ENCODE data around the gene CSN1S1. TPM values are rescaled to one million over a fixed set of nuclear protein-coding genes. Genes with fewer than 3 reads are reported as not detected.
A peak's percentile ranks its signal among the peaks of the same experiment; 100 is the strongest.

The CSN1S1 gene
- total RNA-seq, 2 donors from 2014 or later, result 1.4 TPM; not detected in 1

- intact Hi-C loops (cut with DNase I), result no loop called here
- Histone ChIP-seq H3K9me3 (no peaks in the 10 kb centered on the region), H3K36me3 (no peaks in the 10 kb centered on the region), H3K27me3 (replicated peaks; ENCODE audit: insufficient read depth) (no peaks in the 10 kb centered on the region), H3K4me1 (replicated peaks) (no peaks in the 10 kb centered on the region), H3K4me3 (no peak overlapping the region), H3K27ac (no peak overlapping the region)
- 11% methylated on average over 2 of the region's 2 CpGs for WGBS
- TF ChIP-seq POLR2AphosphoS5 (IDR thresholded peaks at IDR 0.05) (peak; percentile 40), POLR2A (IDR thresholded peaks at IDR 0.05) (no peak)
- TF ChIP-seq, protein P1, sequence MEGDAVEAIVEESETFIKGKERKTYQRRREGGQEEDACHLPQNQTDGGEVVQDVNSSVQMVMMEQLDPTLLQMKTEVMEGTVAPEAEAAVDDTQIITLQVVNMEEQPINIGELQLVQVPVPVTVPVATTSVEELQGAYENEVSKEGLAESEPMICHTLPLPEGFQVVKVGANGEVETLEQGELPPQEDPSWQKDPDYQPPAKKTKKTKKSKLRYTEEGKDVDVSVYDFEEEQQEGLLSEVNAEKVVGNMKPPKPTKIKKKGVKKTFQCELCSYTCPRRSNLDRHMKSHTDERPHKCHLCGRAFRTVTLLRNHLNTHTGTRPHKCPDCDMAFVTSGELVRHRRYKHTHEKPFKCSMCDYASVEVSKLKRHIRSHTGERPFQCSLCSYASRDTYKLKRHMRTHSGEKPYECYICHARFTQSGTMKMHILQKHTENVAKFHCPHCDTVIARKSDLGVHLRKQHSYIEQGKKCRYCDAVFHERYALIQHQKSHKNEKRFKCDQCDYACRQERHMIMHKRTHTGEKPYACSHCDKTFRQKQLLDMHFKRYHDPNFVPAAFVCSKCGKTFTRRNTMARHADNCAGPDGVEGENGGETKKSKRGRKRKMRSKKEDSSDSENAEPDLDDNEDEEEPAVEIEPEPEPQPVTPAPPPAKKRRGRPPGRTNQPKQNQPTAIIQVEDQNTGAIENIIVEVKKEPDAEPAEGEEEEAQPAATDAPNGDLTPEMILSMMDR (IDR thresholded peaks at IDR 0.05), result no peak
- peak; percentile 51 for DNase-seq (ENCODE audit: low spot score)
Observed at GRCh38 chr4:69984030-69984443, 53.2 kb downstream of the CSN1S1 start.

GRCh38 chr4:69986663-69987062 lies 55.8 kb downstream of the CSN1S1 start:
- H3K4me3 ChIP-seq, result no peak overlapping the region
- intact Hi-C loops (cut with DNase I), result no loop called here
- WGBS, result 72% methylated on average over 1 of the region's 1 CpG
- H3K9me3 ChIP-seq, result no peaks in the 10 kb centered on the region
- TF ChIP-seq, protein P1 (IDR thresholded peaks at IDR 0.05), result no peak
- TF ChIP-seq POLR2A (IDR thresholded peaks at IDR 0.05) (no peak), POLR2AphosphoS5 (IDR thresholded peaks at IDR 0.05) (no peak)
- no peak for DNase-seq (ENCODE audit: low spot score)
- H3K27ac ChIP-seq, result no peak overlapping the region
- no peaks in the 10 kb centered on the region for H3K27me3 ChIP-seq (replicated peaks; ENCODE audit: insufficient read depth)
- no peaks in the 10 kb centered on the region for H3K36me3 ChIP-seq
- no peaks in the 10 kb centered on the region for H3K4me1 ChIP-seq (replicated peaks)

- TF ChIP-seq, protein P1 (IDR thresholded peaks at IDR 0.05), result no peak
- TF ChIP-seq POLR2AphosphoS5 (IDR thresholded peaks at IDR 0.05), result no peak
- TF ChIP-seq POLR2A (IDR thresholded peaks at IDR 0.05), result no peak
- Histone ChIP-seq H3K4me1 (replicated peaks) (no peaks in the 10 kb centered on the region), H3K36me3 (no peaks in the 10 kb centered on the region), H3K27ac (no peak overlapping the region), H3K9me3 (no peaks in the 10 kb centered on the region), H3K4me3 (no peak overlapping the region), H3K27me3 (replicated peaks; ENCODE audit: insufficient read depth) (no peaks in the 10 kb centered on the region)
- 91% methylated on average over 4 of the region's 4 CpGs for WGBS
- intact Hi-C loops (cut with DNase I), result no loop called here
- DNase-seq (ENCODE audit: low spot score), result no peak
Observed at GRCh38 chr4:69991016-69991415, 60.1 kb downstream of the CSN1S1 start.

DNA sequence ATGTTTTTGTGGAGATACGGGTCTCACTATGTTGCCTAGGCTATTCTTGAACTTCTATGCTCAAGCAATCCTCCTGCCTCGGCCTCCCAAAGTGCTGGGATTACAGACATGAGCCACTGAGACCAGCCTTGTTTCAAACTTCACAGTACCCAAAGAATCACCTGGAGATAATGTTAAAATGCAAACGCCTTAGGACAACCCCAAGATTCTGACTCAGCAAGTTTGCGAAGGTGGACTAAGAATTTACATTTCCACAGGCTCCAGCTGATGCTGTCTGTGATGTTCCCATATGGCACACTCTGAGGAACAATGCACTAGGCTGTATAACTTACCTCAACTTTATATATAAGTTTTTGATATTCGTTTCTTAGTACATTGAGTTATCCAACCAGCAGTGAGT lies 63.9 kb downstream of the CSN1S1 start:
- intact Hi-C loops (cut with DNase I), result no loop called here
- Histone ChIP-seq H3K36me3 (no peaks in the 10 kb centered on the region), H3K4me3 (no peak overlapping the region), H3K9me3 (no peaks in the 10 kb centered on the region), H3K27me3 (replicated peaks; ENCODE audit: insufficient read depth) (no peaks in the 10 kb centered on the region), H3K4me1 (replicated peaks) (no peaks in the 10 kb centered on the region), H3K27ac (no peak overlapping the region)
- 92% methylated on average over 5 of the region's 5 CpGs for WGBS
- DNase-seq (ENCODE audit: low spot score), result no peak
- TF ChIP-seq POLR2A (IDR thresholded peaks at IDR 0.05) (no peak), POLR2AphosphoS5 (IDR thresholded peaks at IDR 0.05) (no peak)
- TF ChIP-seq, protein P1 (IDR thresholded peaks at IDR 0.05), result no peak

GRCh38 chr4:69995526-69996016 lies 64.7 kb downstream of the CSN1S1 start, which contains the start of gene STATH:
STATH (plus strand) TSS chr4:69995966; CDS start chr4:69998438, 2,472 bp downstream.
- Histone ChIP-seq H3K9me3 (no peaks in the 10 kb centered on the region), H3K4me3 (no peak within 1 kb of the TSS), H3K27ac (no peak within 1 kb of the TSS), H3K36me3 (no peaks in the 10 kb centered on the region), H3K4me1 (replicated peaks) (no peaks in the 10 kb centered on the region), H3K27me3 (replicated peaks; ENCODE audit: insufficient read depth) (no peaks in the 10 kb centered on the region)
- intact Hi-C loops (cut with DNase I), result no loop called here
- no peak for DNase-seq (ENCODE audit: low spot score)
- WGBS, result 79% methylated on average over 3 of the region's 3 CpGs
- no peak for TF ChIP-seq POLR2AphosphoS5 (IDR thresholded peaks at IDR 0.05)
- TF ChIP-seq POLR2A (IDR thresholded peaks at IDR 0.05), result no peak
- TF ChIP-seq, protein P1 (IDR thresholded peaks at IDR 0.05), result no peak

All from prostate gland (tissue), 2 donors.